ENCODE data around the gene SLCO3A1.

DNA sequence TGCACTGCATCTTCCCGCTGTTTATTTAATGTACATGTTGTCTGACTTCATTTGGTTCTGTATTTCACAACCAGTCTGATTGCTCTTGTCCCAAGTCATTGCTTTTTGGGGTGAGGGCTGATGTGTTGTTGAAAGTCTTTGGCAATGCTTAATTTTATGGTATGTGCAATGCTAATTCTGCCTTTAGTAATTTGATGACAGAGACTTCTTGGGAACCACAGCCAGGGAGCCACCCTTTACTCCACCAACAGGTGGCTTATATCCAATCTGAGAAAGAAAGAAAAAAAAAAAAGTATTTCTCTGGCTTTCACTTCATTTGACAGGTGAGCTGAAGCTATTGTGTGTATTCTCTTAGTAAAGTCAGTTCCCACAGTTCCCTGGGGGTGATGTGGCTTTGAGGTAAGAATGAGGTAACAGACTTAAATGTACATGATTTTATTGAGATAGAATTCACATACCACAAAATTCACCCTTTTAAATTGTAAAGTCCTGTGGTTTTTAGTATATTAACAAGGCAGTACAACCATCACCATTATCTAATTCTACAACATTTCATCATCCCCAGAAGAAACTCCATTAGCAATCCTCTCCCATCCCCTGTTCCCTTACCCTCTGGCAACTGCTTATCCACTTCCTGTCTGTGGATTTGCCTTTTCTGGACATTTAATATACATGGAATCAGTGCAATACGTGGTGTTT is 97.3 kb downstream of the SLCO3A1 start:
- TF ChIP-seq CTCF (IDR thresholded peaks at IDR 0.05 in 8 of 11, conservative IDR thresholded peaks at IDR 0.05 in 3 of 11) (no peak), POLR2A (IDR thresholded peaks at IDR 0.05) (no peak)
